Activated T-helper 1 cell treated with anti-CD3 and anti-CD28 coated beads, Interleukin-12 subunit alpha, Interleukin-12 subunit beta, Interleukin-2, Interleukin-4 antibody, amounts not matched to agents 30 ng/mL and 10 ng/mL and 1 ng/mL, durations not matched to agents 14 hours and 24 hours and 36 hours (primary cell): ENCODE measurements around the gene LPCAT1. TPM values are rescaled to one million over a fixed set of nuclear protein-coding genes. Genes with fewer than 3 reads are reported as not detected.
"Not testable (repeated sequence)": the region's sequence is repeated elsewhere in the genome, so short reads cannot be mapped to it uniquely, and the experiment has no call there.

Source experiments
- DNase-seq: peaks from one replicate; pipeline ENCODE4 v3.0.0; 2021; ENCODE audit warnings: low spot score
- H3K27ac Mint-ChIP-seq: one replicate; pipeline ENCODE4 v1.8.0; 2021; ENCODE audit warnings: mild to moderate bottlenecking, mixed read lengths
- H3K27me3 Mint-ChIP-seq: one replicate; pipeline ENCODE4 v1.8.0; 2022; ENCODE audit warnings: mild to moderate bottlenecking, moderate library complexity, mixed read lengths; ENCODE audit not compliant: insufficient read depth
- H3K36me3 Mint-ChIP-seq: one replicate; pipeline ENCODE4 v1.8.0; 2021; ENCODE audit warnings: low read depth, mixed read lengths
- H3K4me1 Mint-ChIP-seq: one replicate; pipeline ENCODE4 v1.8.0; 2021; ENCODE audit warnings: low read depth, mixed read lengths
- H3K4me3 Mint-ChIP-seq: one replicate; pipeline ENCODE4 v1.8.0; 2021; ENCODE audit warnings: mild to moderate bottlenecking, moderate library complexity, mixed read lengths
- H3K9me3 Mint-ChIP-seq: one replicate; pipeline ENCODE4 v1.8.0; 2021; ENCODE audit warnings: mixed read lengths
- intact Hi-C: fragments of 100-400 bp; cut with micrococcal nuclease; formaldehyde crosslinking; loops from one replicate; pipeline ENCODE4 v1.15.1; 2024
- total RNA-seq: library from RNA; stranded (reverse); gene quantifications from 2 replicates; pipeline ENCODE4 v1.2.3, GENCODE V29; 2022

The LPCAT1 gene
- total RNA-seq, 1 donor from 2014 or later = 103 TPM

- Mint-ChIP-seq H3K27ac (no peak overlapping the region), H3K4me3 (no peak overlapping the region), H3K9me3 (no peaks in the 10 kb centered on the region), H3K36me3 (peaks cover 4% of the 10 kb centered on the region), H3K4me1 (no peaks in the 10 kb centered on the region), H3K27me3 (no peaks in the 10 kb centered on the region)
- intact Hi-C loops = no loop called here
- DNase-seq = no peak
Observed at GRCh38 chr5:1511048-1511447, 12.7 kb downstream of the LPCAT1 start.

GRCh38 chr5:1510631-1511030, 13.1 kb downstream of the LPCAT1 start:
- Mint-ChIP-seq H3K27ac (no peak overlapping the region), H3K9me3 (no peaks in the 10 kb centered on the region), H3K4me3 (no peak overlapping the region), H3K27me3 (no peaks in the 10 kb centered on the region), H3K4me1 (no peaks in the 10 kb centered on the region), H3K36me3 (peaks cover 4% of the 10 kb centered on the region)
- intact Hi-C loops = no loop called here
- DNase-seq = no peak

GRCh38 chr5:1510151-1510561, 13.6 kb downstream of the LPCAT1 start:
- no peaks in the 10 kb centered on the region for H3K9me3 Mint-ChIP-seq
- H3K4me3 Mint-ChIP-seq = no peak overlapping the region
- H3K27ac Mint-ChIP-seq = no peak overlapping the region
- H3K27me3 Mint-ChIP-seq = no peaks in the 10 kb centered on the region
- intact Hi-C loops = no loop called here
- H3K36me3 Mint-ChIP-seq = peaks cover 4% of the 10 kb centered on the region
- DNase-seq = no peak
- no peaks in the 10 kb centered on the region for H3K4me1 Mint-ChIP-seq

GRCh38 chr5:1509346-1510085, 14.2 kb downstream of the LPCAT1 start:
- DNase-seq = no peak
- Mint-ChIP-seq H3K36me3 (peaks cover 4% of the 10 kb centered on the region), H3K4me1 (no peaks in the 10 kb centered on the region), H3K9me3 (no peaks in the 10 kb centered on the region), H3K27ac (no peak overlapping the region), H3K4me3 (no peak overlapping the region), H3K27me3 (no peaks in the 10 kb centered on the region)
- intact Hi-C loops = no loop called here

GRCh38 chr5:1508659-1509290, 15.0 kb downstream of the LPCAT1 start:
- H3K9me3 Mint-ChIP-seq = no peaks in the 10 kb centered on the region
- H3K4me3 Mint-ChIP-seq = no peak overlapping the region
- no peaks in the 10 kb centered on the region for H3K27me3 Mint-ChIP-seq
- H3K36me3 Mint-ChIP-seq = peaks cover 4% of the 10 kb centered on the region
- peaks cover 4% of the 10 kb centered on the region for H3K4me1 Mint-ChIP-seq
- intact Hi-C loops = no loop called here
- DNase-seq = no peak
- no peak overlapping the region for H3K27ac Mint-ChIP-seq

- no peaks in the 10 kb centered on the region for H3K27me3 Mint-ChIP-seq
- peaks cover 11% of the 10 kb centered on the region for H3K4me1 Mint-ChIP-seq
- DNase-seq = no peak
- intact Hi-C loops = no loop called here
- H3K27ac Mint-ChIP-seq = no peak overlapping the region
- H3K9me3 Mint-ChIP-seq = no peaks in the 10 kb centered on the region
- H3K4me3 Mint-ChIP-seq = no peak overlapping the region
- H3K36me3 Mint-ChIP-seq = peaks cover 4% of the 10 kb centered on the region
Observed at GRCh38 chr5:1507961-1508658, 15.7 kb downstream of the LPCAT1 start.

GRCh38 chr5:1507457-1507856, 16.3 kb downstream of the LPCAT1 start:
- Mint-ChIP-seq H3K4me1 (peaks cover 13% of the 10 kb centered on the region), H3K27ac (no peak overlapping the region), H3K4me3 (no peak overlapping the region), H3K9me3 (no peaks in the 10 kb centered on the region), H3K27me3 (no peaks in the 10 kb centered on the region), H3K36me3 (peaks cover 2% of the 10 kb centered on the region)
- intact Hi-C loops = no loop called here
- no peak for DNase-seq

GRCh38 chr5:1507014-1507375, 16.8 kb downstream of the LPCAT1 start:
- DNase-seq = no peak
- no peak overlapping the region for H3K27ac Mint-ChIP-seq
- no peaks in the 10 kb centered on the region for H3K27me3 Mint-ChIP-seq
- peaks cover 2% of the 10 kb centered on the region for H3K36me3 Mint-ChIP-seq
- intact Hi-C loops = no loop called here
- H3K4me3 Mint-ChIP-seq = no peak overlapping the region
- peaks cover 13% of the 10 kb centered on the region for H3K4me1 Mint-ChIP-seq
- H3K9me3 Mint-ChIP-seq = no peaks in the 10 kb centered on the region

- intact Hi-C loops = no loop called here
- no peak for DNase-seq
- no peak overlapping the region for H3K4me3 Mint-ChIP-seq
- no peaks in the 10 kb centered on the region for H3K9me3 Mint-ChIP-seq
- H3K27me3 Mint-ChIP-seq = no peaks in the 10 kb centered on the region
- peaks cover 13% of the 10 kb centered on the region for H3K4me1 Mint-ChIP-seq
- peaks cover 2% of the 10 kb centered on the region for H3K36me3 Mint-ChIP-seq
- H3K27ac Mint-ChIP-seq = no peak overlapping the region
Observed at GRCh38 chr5:1506242-1507013, 17.3 kb downstream of the LPCAT1 start.

GRCh38 chr5:1505506-1506241, 18.1 kb downstream of the LPCAT1 start:
- Mint-ChIP-seq H3K4me1 (peaks cover 13% of the 10 kb centered on the region), H3K27ac (no peak overlapping the region), H3K36me3 (peaks cover 2% of the 10 kb centered on the region), H3K9me3 (no peaks in the 10 kb centered on the region), H3K4me3 (no peak overlapping the region), H3K27me3 (no peaks in the 10 kb centered on the region)
- DNase-seq = no peak
- intact Hi-C loops = no loop called here

- intact Hi-C loops, H3K36me3 Mint-ChIP-seq, H3K4me3 Mint-ChIP-seq, H3K27me3 Mint-ChIP-seq, DNase-seq, H3K9me3 Mint-ChIP-seq, H3K27ac Mint-ChIP-seq: not testable (repeated sequence)
- peaks cover 13% of the 10 kb centered on the region for H3K4me1 Mint-ChIP-seq
Observed at GRCh38 chr5:1505089-1505488, 18.7 kb downstream of the LPCAT1 start.

- Mint-ChIP-seq H3K36me3 (peaks cover 1% of the 10 kb centered on the region), H3K4me1 (peaks cover 13% of the 10 kb centered on the region), H3K27ac (no peak overlapping the region)
Observed at GRCh38 chr5:1504617-1505016, 19.1 kb downstream of the LPCAT1 start.

More at GRCh38 chr5:1504617-1505016, 19.1 kb downstream of the LPCAT1 start:
- no peak overlapping the region for H3K4me3 Mint-ChIP-seq
- no peak for DNase-seq
- no peaks in the 10 kb centered on the region for H3K9me3 Mint-ChIP-seq
- H3K27me3 Mint-ChIP-seq = no peaks in the 10 kb centered on the region
- intact Hi-C loops = no loop called here
